HG02981 (cell line): ENCODE measurements around the gene NCOA1.
"Not testable (repeated sequence)": the region's sequence is repeated elsewhere in the genome, so short reads cannot be mapped to it uniquely, and the experiment has no call there.

Experiments
- ATAC-seq: cut with Tn5 transposase; IDR thresholded peaks from one replicate; pipeline ENCODE4 v1.9.1; 2021; ENCODE audit warnings: mild to moderate bottlenecking, moderate library complexity; ENCODE audit not compliant: unreplicated experiment

NCOA1 gene

DNA sequence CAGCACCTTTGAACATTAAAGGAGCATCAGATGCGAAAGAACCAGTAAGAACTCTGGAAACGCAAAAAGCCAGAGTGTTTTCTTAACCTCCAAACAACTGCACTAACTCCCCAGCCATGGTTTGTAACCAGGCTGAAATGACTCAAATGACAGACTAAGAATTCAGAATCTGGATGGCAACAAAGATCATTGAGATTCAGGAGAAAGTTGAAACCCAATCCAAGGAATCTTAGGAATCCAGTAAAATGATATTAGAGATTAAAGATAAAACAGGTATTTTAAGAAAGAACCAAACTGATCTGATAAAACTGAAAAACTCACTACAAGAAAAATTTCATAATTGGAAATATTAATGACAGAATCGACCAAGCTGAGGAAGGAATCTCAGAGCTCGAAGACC is 185.4 kb downstream of the NCOA1 start:
- ATAC-seq, result no peak

- not testable (repeated sequence) for ATAC-seq
These were observed 187.0 kb downstream of the NCOA1 start for GRCh38 chr2:24678066-24678465.

DNA sequence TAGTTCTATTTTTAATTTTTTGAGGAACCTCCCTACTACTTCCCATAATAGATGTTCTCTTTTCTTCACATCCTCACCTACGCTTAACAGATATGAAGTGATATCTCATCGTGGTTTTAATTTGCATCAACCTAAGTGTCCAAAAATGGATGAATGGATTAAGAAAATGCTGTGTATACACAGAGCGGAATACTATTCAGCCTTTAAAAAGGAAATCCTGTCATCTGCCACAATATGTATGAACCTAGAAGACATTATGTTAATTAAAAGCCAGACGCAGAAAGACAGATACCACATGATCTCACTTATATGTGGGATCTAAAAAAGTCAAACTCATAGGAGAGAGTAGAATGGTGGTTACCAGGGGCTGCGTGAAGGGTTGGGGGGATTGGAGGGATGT is 189.1 kb downstream of the NCOA1 start:
- ATAC-seq, result no peak

- ATAC-seq, result no peak
These were observed 191.2 kb downstream of the NCOA1 start for GRCh38 chr2:24682304-24682703.

DNA sequence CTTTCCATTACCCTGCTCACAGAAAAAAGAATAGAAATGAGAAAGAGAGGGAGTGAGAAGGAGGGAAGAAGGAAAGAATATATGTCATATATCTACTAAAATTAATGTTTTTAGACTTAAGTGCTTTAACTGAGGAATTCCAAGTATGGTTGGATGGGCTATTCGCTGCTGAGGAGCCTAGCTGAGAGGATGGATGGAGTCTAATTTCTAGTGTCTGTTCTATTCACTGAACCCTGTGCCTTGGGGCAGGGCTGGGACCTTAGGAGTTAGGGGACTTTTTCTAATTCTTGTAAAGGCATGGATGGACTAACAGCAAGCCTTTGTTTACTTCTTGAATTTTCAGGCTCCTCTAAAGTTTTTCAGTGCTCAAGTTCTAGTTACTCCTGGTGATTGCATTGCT is 192.4 kb downstream of the NCOA1 start:
- no peak for ATAC-seq

DNA sequence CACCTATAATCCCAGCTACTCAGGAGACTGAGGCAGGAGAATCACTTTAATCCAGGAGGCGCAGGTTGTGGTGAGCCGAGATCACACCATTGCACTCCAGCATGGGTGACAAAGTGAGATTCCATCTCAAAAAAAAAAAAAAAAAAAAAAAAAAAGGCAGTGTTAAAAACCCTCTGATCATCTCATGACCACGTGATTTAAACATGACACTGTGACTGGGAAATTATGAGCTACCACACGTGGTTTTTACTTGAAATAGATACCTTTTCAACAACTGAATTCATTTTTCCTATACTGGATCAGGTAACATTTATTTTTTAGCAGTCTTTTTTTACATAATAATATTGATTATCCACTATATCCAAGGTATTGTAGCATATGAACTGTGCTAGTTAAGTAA is 199.5 kb downstream of the NCOA1 start:
- no peak for ATAC-seq

DNA sequence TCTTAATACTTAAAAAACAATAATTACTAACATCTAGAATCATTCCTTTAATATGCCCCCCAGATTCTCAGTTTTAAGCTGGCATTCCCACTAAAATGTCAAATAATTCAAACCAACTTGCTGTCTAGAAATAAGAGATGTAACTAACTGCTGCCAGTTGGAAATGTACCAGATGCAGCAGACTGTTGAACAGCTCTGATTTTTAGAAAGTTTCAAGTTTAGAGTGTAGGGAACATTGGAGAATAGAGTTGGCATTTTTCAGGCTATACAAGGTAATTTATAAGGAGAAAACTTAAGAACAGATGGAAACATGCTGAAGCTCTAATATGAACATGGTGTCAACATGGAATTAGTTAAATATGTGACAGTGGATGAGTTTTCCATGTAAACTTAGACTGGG is 200.8 kb downstream of the NCOA1 start:
- ATAC-seq, result no peak

GRCh38 chr2:24697792-24698191 is 206.7 kb downstream of the NCOA1 start:
- ATAC-seq, result no peak

DNA sequence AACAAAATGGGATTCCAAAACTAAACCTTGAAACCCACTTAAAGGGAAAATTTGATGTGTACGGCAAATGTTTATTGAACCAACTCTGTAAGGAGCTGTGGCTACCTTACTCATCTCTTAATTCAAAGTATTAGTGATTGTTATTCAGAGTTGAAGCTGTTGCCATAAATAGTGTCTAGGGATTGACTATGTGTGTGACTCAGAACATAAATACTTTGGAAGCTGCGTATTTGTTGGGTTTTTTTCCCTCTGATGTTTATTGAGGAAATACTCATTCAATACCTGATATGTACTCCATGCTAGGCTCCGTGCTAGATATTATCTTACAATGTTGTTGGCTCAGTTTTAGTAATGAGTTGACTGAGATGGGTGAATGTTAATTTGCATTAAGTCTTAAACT is 211.7 kb downstream of the NCOA1 start:
- no peak for ATAC-seq

DNA sequence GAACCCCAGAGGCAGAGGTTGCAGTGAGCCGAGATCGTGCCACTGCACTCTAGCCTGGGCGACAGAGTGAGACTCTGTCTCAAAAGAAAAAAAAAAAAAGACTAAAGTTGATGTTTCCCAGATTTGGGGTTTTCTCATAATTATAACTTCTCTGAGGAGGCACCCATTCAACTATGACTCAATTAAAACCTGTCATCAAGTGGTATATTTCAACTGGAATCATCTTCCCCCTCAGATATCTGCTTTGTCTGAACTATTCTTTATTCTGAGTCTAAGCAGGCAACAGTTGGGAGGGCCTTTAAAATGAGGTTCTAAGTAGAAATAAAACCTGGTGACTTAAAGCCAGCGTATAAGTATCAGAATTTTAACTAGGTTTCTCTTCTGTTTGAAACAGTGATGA is 213.6 kb downstream of the NCOA1 start:
- no peak for ATAC-seq

DNA sequence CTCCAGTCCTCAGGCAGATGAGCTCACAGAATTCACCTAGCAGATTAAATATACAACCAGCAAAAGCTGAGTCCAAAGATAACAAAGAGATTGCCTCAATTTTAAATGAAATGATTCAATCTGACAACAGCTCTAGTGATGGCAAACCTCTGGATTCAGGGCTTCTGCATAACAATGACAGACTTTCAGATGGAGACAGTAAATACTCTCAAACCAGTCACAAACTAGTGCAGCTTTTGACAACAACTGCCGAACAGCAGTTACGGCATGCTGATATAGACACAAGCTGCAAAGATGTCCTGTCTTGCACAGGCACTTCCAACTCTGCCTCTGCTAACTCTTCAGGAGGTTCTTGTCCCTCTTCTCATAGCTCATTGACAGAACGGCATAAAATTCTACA is 216.1 kb downstream of the NCOA1 start:
- ATAC-seq, result no peak

DNA sequence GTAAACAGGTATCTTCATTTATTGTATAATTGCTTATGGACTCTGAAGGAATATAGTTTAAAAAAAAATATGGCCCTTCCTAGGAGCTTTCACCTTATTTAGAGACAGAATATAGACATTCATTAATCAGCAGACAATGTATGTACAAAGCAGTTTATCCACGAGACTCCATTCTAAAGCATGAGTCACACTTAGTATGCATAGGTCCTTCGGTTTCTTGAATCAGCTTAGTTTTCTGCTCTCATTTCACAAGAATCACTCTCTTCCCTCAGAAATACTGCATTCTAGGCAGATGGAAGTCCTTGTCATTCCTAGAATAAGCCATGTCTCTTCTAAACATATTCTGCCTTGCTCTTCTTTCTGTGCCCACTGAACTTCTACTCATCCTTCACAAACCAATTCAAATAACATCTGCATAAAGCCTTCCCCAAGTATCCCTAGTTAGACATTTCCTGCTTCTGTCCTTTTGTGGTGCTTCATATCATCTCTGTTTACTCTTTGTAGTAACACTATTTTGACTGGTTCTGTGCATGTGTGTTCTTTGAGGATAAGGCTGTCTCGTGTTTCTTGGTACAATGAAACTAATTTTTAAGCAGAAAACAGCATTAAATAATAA is 217.6 kb downstream of the NCOA1 start:
- no peak for ATAC-seq

- ATAC-seq, result no peak
These were observed 219.8 kb downstream of the NCOA1 start for GRCh38 chr2:24710806-24711205.

DNA sequence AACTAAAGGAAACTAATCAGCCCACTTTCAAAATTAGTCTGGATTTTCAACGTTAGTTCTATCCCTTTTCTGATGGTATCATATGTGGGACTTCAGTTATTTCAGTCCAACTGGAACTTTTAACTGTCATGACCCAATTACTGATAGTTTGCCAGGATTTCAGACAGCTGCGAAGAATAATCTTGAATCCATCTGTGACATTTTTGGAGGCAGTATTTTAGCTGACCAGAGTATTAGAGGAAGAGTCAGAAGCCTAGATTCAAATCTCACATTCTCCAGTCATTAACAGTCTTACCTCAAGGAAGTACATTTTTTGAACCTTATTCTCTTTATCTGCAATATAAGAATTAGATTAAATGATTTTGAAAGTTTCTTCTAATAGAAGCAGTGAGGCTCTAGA is 220.8 kb downstream of the NCOA1 start:
- ATAC-seq, result no peak

- ATAC-seq, result no peak
These were observed 221.2 kb downstream of the NCOA1 start for GRCh38 chr2:24712296-24712695.

- ATAC-seq, result no peak
These were observed 226.4 kb downstream of the NCOA1 start for GRCh38 chr2:24717263-24717951.

- ATAC-seq, result peak; percentile 81
These were observed 229.3 kb downstream of the NCOA1 start for GRCh38 chr2:24720310-24720709.

- no peak for ATAC-seq
These were observed 230.4 kb downstream of the NCOA1 start for GRCh38 chr2:24721470-24721869.

GRCh38 chr2:24722141-24722790 is 231.2 kb downstream of the NCOA1 start:
- no peak for ATAC-seq

GRCh38 chr2:24723191-24723590 is 232.1 kb downstream of the NCOA1 start:
- no peak for ATAC-seq

- ATAC-seq, result no peak
These were observed 232.6 kb downstream of the NCOA1 start for GRCh38 chr2:24723665-24724064.

DNA sequence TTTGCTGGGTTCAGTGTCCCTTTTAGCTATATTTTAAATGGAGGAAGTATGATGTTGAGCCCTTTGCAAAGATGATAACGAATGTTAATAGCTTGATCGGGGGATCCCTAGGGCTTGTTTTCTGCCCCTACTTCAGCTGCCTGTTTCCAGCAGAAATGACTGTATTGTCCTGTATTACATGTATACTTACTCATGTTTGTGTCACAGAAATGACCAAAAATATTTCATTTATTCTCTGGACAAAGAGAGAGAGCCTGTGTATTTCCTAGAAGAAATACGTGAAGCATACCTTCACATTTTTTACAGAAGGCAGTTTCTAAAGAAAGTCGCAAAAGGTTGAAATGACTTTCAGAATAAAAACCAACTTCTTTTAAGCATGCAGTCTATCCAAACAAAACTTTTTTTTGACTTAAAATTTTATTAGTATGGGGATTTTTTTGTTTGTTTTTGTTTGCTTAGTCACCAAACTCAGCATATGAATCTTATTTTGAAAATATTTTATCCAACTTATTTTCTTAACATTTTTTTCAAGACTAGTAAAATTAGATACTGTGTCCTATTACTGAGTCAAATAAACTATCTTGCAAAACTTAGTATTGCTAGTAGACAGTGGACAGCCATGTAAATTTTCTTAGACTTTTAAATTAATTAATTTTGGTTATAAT is 233.2 kb downstream of the NCOA1 start:
- ATAC-seq, result no peak
